VCaP (cell line): Measurements from ENCODE around the gene MTG2.

ENCODE experiments used
- H3K27ac ChIP-seq: fragments of 450-650 bp; 2 replicates; pipeline ENCODE4 v1.5.1; 2017
- CTCF ChIP-seq: fragments of 450-650 bp; conservative IDR thresholded peaks from 2 replicates; pipeline ENCODE4 v1.5.1; 2017; ENCODE audit warnings: mild to moderate bottlenecking, moderate library complexity

The MTG2 gene

GRCh38 chr20:62174021-62174804 is 8.6 kb upstream of the MTG2 start:
- no peak overlapping the region for H3K27ac ChIP-seq
- TF ChIP-seq CTCF, result no peak

DNA sequence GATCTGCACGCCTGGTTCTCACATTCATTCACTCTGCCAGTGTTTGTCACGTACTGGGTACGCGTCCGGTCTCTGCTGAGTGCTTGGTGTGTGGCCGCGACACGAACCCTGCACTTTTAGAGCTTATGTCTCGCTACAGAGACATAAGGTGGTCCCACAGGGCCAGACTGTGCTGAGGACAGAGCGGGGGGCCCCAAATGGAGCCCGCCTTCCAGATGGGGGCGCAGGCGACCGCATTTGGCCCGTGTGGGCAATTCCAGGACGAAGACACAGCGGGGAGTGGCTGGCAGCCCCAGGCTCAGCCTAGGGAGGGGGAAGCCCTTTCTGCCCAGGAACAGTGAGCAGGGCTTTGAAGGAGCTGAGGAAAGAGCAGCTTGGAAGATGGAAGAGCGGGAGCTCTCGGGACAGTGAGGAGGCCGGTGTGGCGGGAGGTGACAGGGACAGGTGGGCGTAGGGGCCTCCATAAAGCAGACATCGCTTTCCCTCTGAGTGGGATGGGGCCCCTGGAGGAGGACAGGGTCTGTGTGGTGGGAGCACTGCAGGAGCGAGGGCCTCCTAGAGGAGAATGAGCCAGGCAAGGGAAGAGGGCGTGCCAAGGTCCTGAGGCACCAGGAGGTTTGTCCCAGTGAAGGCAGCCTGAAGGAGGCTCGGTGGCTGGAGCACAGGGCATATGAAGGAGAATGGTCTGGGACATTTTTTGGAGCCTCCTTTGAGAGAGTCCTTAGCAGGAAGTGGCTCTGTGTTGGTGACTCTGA is 7.8 kb upstream of the MTG2 start:
- no peak for TF ChIP-seq CTCF
- H3K27ac ChIP-seq, result no peak overlapping the region

DNA sequence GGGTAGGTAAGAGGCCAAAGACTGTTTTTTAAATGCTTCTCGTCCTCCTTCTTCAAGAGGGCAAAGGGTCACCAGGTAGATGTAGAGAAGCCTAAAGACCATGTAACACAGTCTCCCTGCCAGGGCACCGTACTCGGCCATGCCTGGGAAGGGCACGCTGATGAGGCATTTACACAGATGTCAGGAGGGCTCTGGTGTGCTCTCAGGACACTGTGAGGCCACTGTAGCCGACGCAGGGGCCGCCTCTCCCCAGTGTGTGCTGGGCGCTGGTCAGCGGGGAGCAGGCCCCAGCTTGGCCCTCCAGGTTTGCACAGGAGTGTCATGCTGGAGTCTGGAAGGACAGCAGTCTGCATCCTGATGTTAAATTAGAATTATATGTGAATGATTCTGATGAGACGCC is 7.1 kb upstream of the MTG2 start:
- H3K27ac ChIP-seq, result no peak overlapping the region
- no peak for TF ChIP-seq CTCF

GRCh38 chr20:62176866-62177265 is 6.0 kb upstream of the MTG2 start:
- no peak for TF ChIP-seq CTCF
- no peak overlapping the region for H3K27ac ChIP-seq

DNA sequence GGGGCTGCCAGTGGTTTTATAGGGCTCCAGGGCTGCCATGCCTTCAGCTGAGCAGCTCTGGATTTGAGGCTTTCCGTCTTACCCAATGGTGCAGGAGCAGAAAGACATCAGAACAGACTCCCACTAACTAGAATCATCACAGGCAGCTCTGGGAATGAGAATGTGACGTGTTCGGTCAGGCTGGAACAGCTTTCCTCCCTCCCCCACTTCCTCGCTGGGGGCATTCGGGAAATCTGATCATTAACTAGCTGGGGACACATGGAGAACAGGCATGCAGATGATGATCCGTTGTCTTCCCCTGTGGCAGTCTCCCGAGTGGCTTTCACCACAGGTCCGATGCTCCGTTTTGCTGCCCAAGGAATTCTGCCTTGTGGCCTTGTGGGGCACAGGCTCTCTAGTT is 5.5 kb upstream of the MTG2 start:
- TF ChIP-seq CTCF, result no peak
- H3K27ac ChIP-seq, result no peak overlapping the region

DNA sequence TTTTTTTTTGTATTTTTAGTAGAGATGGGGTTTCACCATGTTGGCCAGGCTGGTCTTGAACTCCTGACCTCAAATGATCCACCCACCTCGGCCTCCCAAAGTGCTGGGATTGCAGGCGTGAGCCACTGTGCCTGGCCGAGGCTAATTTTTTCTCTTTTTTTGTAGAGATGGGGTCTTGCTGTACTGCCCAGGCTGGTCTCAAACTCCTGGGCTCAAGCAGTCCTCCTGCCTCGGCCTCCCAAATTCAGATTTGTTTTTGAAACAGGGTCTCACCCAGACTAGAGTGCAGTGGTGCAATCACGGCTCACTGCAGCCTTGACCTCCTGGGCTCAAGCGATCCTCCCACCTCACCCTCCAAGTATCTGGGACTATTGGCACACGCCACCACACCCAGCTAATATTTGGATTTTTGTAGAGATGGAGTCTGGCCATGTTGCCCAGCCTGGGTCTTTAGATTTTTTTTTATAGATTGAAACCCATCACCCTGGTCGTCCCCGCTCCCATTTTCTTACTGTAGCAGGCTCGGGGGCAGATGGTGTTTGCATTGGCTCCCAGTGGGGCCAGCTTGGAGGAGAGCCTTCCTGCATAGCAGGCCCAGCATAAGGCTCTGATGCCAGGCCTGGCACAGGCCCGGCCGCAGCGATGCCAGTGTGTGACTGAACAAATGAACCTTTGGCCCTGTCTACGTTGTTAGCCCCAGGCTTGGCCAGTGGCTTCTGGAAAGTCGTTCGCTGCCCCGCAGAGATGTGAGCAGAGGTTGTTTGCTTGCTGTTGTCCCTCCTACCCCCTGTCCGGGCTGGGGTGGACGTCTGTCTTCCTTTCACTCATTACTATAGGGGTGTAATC is 4.3 kb upstream of the MTG2 start:
- TF ChIP-seq CTCF, result no peak
- no peak overlapping the region for H3K27ac ChIP-seq

- TF ChIP-seq CTCF, result no peak
- no peak overlapping the region for H3K27ac ChIP-seq
Observed at GRCh38 chr20:62179162-62179504, 3.7 kb upstream of the MTG2 start.
